Measurements from ENCODE around the gene PAQR8. TPM values are rescaled to one million over a fixed set of nuclear protein-coding genes. Genes with fewer than 3 reads are reported as not detected.
A peak's percentile ranks its signal among the peaks of the same experiment; 100 is the strongest.
"Not testable (repeated sequence)": the region's sequence is repeated elsewhere in the genome, so short reads cannot be mapped to it uniquely, and the experiment has no call there.

The PAQR8 gene
- total RNA-seq, 1 experiment from 2014 or later, result 10.0 TPM

- H3K36me3 ChIP-seq, result no peaks in the 10 kb centered on the region
- no peaks in the 10 kb centered on the region for H3K27me3 ChIP-seq (replicated peaks)
- H3K4me1 ChIP-seq (replicated peaks), result peaks cover 43% of the 10 kb centered on the region
- DNase-seq (ENCODE audit: low read depth in 1 of 2, low spot score in 2 of 2), result peak in 1 of 2 experiments; percentile 70
- no peaks in the 10 kb centered on the region for H3K9me3 ChIP-seq (replicated peaks)
- no peak overlapping the region for H3K4me3 ChIP-seq
- H3K27ac ChIP-seq, result peak overlapping the region; percentile 75
These were observed 54.7 kb downstream of the PAQR8 start for GRCh38 chr6:52416629-52417151.

- H3K27ac ChIP-seq, result peak overlapping the region; percentile 75
- H3K9me3 ChIP-seq (replicated peaks), result no peaks in the 10 kb centered on the region
- H3K4me3 ChIP-seq, result no peak overlapping the region
- no peaks in the 10 kb centered on the region for H3K27me3 ChIP-seq (replicated peaks)
- H3K4me1 ChIP-seq (replicated peaks), result peaks cover 48% of the 10 kb centered on the region
- DNase-seq (ENCODE audit: low read depth in 1 of 2, low spot score in 2 of 2), result peak; percentile 64 to 81
- no peaks in the 10 kb centered on the region for H3K36me3 ChIP-seq
These were observed 55.7 kb downstream of the PAQR8 start for GRCh38 chr6:52417675-52418111.

DNA sequence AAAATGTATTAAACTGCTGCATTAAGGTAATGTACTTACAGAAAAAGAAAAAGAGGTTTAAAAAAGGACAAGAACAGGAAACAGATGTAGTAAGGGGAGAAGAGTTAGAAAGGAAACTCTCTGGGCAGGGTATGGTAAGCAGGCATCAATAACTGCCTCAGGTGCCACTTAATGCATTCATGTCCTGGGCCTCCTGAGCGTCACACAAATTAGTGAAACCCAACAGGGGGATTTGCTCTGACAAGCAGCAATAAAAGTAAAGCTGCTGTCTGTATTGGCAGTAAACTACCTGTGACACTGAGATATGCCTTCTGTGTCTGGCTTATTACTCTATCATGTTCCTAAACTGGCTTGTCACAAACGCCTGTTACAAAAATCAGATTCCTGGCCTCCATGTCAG is 56.7 kb downstream of the PAQR8 start:
- Histone ChIP-seq H3K4me3 (no peak overlapping the region), H3K27me3 (replicated peaks) (no peaks in the 10 kb centered on the region), H3K27ac (no peak overlapping the region), H3K4me1 (replicated peaks) (peaks cover 57% of the 10 kb centered on the region), H3K36me3 (no peaks in the 10 kb centered on the region), H3K9me3 (replicated peaks) (no peaks in the 10 kb centered on the region)
- DNase-seq (ENCODE audit: low read depth in 1 of 2, low spot score in 2 of 2), result no peak

GRCh38 chr6:52419809-52420667 is 58.1 kb downstream of the PAQR8 start, which contains the start of gene EFHC1:
Gene EFHC1 (plus strand): TSS chr6:52420342. CDS start chr6:52420411, 69 bp downstream.
- peak within 1 kb of the TSS; percentile 89 for H3K27ac ChIP-seq
- peak within 1 kb of the TSS; percentile 48 for H3K4me3 ChIP-seq
- peak; percentile 98 to 99 for DNase-seq (ENCODE audit: low read depth in 1 of 2, low spot score in 2 of 2)
- peaks cover 70% of the 10 kb centered on the region for H3K4me1 ChIP-seq (replicated peaks)
- H3K27me3 ChIP-seq (replicated peaks), result no peaks in the 10 kb centered on the region
- H3K9me3 ChIP-seq (replicated peaks), result no peaks in the 10 kb centered on the region
- H3K36me3 ChIP-seq, result no peaks in the 10 kb centered on the region

DNA sequence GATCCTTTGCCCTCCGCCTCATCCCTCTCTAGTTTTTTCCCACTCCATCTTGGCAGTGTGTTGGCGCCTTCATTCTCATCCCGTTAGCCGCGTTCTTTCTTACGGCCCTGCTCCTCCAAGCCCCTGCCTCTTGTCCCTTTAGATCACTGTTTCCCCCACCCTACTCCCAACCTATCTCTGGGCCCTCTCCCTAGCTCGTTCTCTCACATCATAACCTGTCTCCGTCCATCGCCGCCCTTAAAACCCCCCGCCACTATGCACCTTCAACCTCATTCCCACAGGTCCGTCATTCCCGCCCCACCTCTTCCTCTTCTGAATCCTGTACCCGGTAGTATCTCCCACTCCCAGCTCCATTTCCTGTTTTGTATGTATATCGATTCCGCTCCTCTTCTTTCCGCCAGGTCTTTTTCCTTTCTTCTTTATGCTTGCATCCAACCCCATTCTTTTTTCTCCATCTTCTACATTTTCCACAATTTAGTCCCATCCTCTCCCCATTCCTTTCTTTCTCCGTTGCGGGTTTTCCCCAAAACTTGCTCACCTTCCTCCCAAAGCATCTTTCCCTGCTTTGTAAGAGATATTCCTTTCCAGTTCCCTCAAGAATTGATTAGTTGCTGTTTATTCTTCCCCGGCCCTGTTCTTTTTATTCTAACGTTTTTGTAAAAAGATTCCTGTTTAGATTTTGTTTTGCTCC is 58.9 kb downstream of the PAQR8 start:
- Histone ChIP-seq H3K36me3 (no peaks in the 10 kb centered on the region), H3K9me3 (replicated peaks) (no peaks in the 10 kb centered on the region), H3K27me3 (replicated peaks) (no peaks in the 10 kb centered on the region), H3K4me3 (peak overlapping the region; percentile 48), H3K27ac (peak overlapping the region; percentile 89), H3K4me1 (replicated peaks) (peaks cover 74% of the 10 kb centered on the region)
- no peak for DNase-seq (ENCODE audit: low read depth in 1 of 2, low spot score in 2 of 2)

- Histone ChIP-seq H3K27ac (no peak overlapping the region), H3K4me1 (replicated peaks) (peaks cover 72% of the 10 kb centered on the region), H3K4me3 (no peak overlapping the region), H3K36me3 (no peaks in the 10 kb centered on the region), H3K27me3 (replicated peaks) (no peaks in the 10 kb centered on the region), H3K9me3 (replicated peaks) (no peaks in the 10 kb centered on the region)
- DNase-seq (ENCODE audit: low read depth in 1 of 2, low spot score in 2 of 2), result no peak
These were observed 60.2 kb downstream of the PAQR8 start for GRCh38 chr6:52422156-52422555.

- Histone ChIP-seq H3K4me3 (no peak overlapping the region), H3K27ac (peak overlapping the region; percentile 94), H3K9me3 (replicated peaks) (no peaks in the 10 kb centered on the region), H3K27me3 (replicated peaks) (no peaks in the 10 kb centered on the region), H3K36me3 (no peaks in the 10 kb centered on the region), H3K4me1 (replicated peaks) (peaks cover 60% of the 10 kb centered on the region)
- DNase-seq (ENCODE audit: low read depth in 1 of 2, low spot score in 2 of 2), result peak in 1 of 2 experiments; percentile 70
These were observed 61.5 kb downstream of the PAQR8 start for GRCh38 chr6:52423448-52423847.

- Histone ChIP-seq H3K27me3 (replicated peaks) (no peaks in the 10 kb centered on the region), H3K36me3 (no peaks in the 10 kb centered on the region), H3K4me3 (no peak overlapping the region; the same call in 1 of the 2 replicates), H3K4me1 (replicated peaks) (peaks cover 60% of the 10 kb centered on the region), H3K9me3 (replicated peaks) (no peaks in the 10 kb centered on the region), H3K27ac (peak overlapping the region; percentile 94)
- peak; percentile 81 to 98 for DNase-seq (ENCODE audit: low read depth in 1 of 2, low spot score in 2 of 2)
These were observed 62.0 kb downstream of the PAQR8 start for GRCh38 chr6:52423971-52424381.

GRCh38 chr6:52424513-52424912 is 62.6 kb downstream of the PAQR8 start:
- no peak overlapping the region for H3K4me3 ChIP-seq
- H3K4me1 ChIP-seq (replicated peaks), result peaks cover 56% of the 10 kb centered on the region
- DNase-seq (ENCODE audit: low read depth in 1 of 2, low spot score in 2 of 2), result no peak
- no peaks in the 10 kb centered on the region for H3K27me3 ChIP-seq (replicated peaks)
- H3K9me3 ChIP-seq (replicated peaks), result no peaks in the 10 kb centered on the region
- H3K27ac ChIP-seq, result peak overlapping the region; percentile 94
- H3K36me3 ChIP-seq, result no peaks in the 10 kb centered on the region

- Histone ChIP-seq H3K36me3 (no peaks in the 10 kb centered on the region), H3K27me3 (replicated peaks) (no peaks in the 10 kb centered on the region), H3K4me3 (no peak overlapping the region), H3K4me1 (replicated peaks) (peaks cover 45% of the 10 kb centered on the region), H3K9me3 (replicated peaks) (no peaks in the 10 kb centered on the region), H3K27ac (no peak overlapping the region)
- no peak for DNase-seq (ENCODE audit: low read depth in 1 of 2, low spot score in 2 of 2)
These were observed 64.7 kb downstream of the PAQR8 start for GRCh38 chr6:52426667-52427066.

DNA sequence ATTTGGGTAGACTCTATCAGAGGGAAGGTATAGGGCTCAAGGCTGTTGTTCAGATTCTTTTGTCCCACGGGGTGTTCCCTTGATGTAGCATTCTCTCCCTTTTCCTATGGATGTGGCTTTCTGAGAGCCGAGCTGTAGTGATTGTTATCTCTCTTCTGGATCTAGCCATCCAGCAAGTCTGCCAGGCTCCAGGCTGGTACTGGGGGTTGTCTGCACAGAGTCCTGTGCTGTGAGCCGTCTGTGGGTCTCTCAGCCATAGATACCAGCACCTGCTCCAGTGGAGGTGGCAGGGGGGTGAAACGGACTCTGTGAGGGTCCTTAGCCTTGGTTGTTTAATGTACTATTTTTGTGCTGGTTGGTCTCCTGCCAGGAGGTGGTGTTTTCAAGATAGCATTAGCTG is 71.3 kb downstream of the PAQR8 start:
- not testable (repeated sequence) for H3K27me3 ChIP-seq (replicated peaks); H3K36me3 ChIP-seq; H3K9me3 ChIP-seq (replicated peaks); H3K4me1 ChIP-seq (replicated peaks); H3K27ac ChIP-seq; H3K4me3 ChIP-seq; DNase-seq (ENCODE audit: low read depth in 1 of 2, low spot score in 2 of 2)

DNA sequence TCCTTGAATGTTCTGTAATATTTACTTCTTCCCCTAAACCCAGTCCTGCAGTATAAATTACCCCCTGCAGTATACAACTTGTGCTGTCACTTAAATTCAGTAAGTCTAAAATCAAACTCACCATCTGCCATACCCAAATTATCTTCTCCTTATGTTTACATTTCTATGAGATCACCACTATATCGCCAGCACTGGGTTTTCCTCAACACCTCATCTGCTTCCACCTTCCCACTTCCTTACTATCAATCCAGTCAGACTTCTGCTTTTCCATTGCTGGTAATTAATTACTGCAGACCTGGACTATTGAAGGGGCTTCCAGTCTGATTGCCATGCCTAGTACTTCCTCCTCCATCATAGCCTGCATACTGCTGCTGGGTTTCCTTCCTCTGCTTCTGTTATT is 73.4 kb downstream of the PAQR8 start:
- H3K4me1 ChIP-seq (replicated peaks), result no peaks in the 10 kb centered on the region
- no peaks in the 10 kb centered on the region for H3K27me3 ChIP-seq (replicated peaks)
- no peak overlapping the region for H3K27ac ChIP-seq
- DNase-seq (ENCODE audit: low read depth in 1 of 2, low spot score in 2 of 2), result no peak
- H3K36me3 ChIP-seq, result peaks cover 6% of the 10 kb centered on the region; the same call in 1 of the 2 replicates
- no peak overlapping the region for H3K4me3 ChIP-seq
- no peaks in the 10 kb centered on the region for H3K9me3 ChIP-seq (replicated peaks)

DNA sequence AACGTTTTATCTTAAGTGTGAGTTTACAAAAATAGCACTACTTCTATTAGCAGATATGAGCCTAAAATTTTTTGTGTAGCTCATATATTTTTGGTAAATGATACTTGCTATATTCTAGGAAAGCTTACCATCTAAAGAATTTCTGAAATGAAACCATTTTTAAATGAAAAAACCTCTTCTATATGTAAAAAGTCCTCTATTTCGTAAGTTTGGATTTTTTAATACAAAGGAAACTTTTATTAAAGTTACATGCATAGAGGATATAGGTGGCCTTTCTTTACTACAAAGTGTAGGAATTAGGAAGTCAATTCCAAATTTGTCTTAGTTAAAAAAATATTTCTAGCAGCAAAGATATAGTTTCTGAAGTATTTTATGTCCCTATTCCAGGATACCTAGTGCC is 77.0 kb downstream of the PAQR8 start:
- H3K4me1 ChIP-seq (replicated peaks), result no peaks in the 10 kb centered on the region
- no peaks in the 10 kb centered on the region; the same call in 1 of the 2 replicates for H3K27me3 ChIP-seq (replicated peaks)
- H3K9me3 ChIP-seq (replicated peaks), result 0 out of 2 replicates have a peak, but pooled peaks cover 2% of the 10 kb centered on the region
- H3K4me3 ChIP-seq, result no peak overlapping the region
- no peak overlapping the region for H3K27ac ChIP-seq
- no peak for DNase-seq (ENCODE audit: low read depth in 1 of 2, low spot score in 2 of 2)
- peaks cover 6% of the 10 kb centered on the region; the same call in 1 of the 2 replicates for H3K36me3 ChIP-seq

DNA sequence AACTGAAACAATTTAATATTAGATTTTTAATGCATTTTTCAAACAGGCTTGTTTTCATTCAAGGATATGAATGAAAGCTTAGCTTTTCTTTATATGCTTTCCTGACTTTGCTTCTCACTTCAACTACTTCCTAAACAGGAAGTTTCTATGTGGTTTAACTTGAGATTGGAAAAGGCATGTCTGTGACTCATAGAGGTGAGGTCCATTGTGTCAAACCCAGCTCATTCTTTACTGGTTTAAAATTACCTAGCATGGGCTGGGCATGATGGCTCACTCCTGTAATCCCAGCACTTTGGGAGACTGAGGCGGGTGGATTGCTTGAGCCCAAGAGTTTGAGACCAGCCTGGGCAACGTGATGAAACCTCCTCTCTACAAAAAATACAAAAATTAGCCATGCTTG is 92.6 kb downstream of the PAQR8 start:
- DNase-seq (ENCODE audit: low read depth in 1 of 2, low spot score in 2 of 2), result peak in 1 of 2 experiments; percentile 3
- H3K4me1 ChIP-seq (replicated peaks), result peaks cover 7% of the 10 kb centered on the region
- no peaks in the 10 kb centered on the region for H3K27me3 ChIP-seq (replicated peaks)
- H3K36me3 ChIP-seq, result peaks cover 14% of the 10 kb centered on the region
- H3K4me3 ChIP-seq, result no peak overlapping the region
- H3K9me3 ChIP-seq (replicated peaks), result peaks cover 11% of the 10 kb centered on the region; the same call in 1 of the 2 replicates
- H3K27ac ChIP-seq, result no peak overlapping the region
